HT1080 (cell line): Measurements from ENCODE around the gene GIT2. TPM values are rescaled to one million over a fixed set of nuclear protein-coding genes. Genes with fewer than 3 reads are reported as not detected.
"Not testable (repeated sequence)": the region's sequence is repeated elsewhere in the genome, so short reads cannot be mapped to it uniquely, and the experiment has no call there.

Experiments
- DNase-seq: peaks from one replicate; pipeline ENCODE4 v3.0.0-alpha.2; 2015; ENCODE audit warnings: low read depth
- total RNA-seq: library from RNA; depleted of rRNA; stranded (reverse); fragments of >200 nt; shearing (Covaris generic); gene quantifications from 2 replicates; pipeline ENCODE4 v1.2.3, GENCODE V29; 2014

GIT2 gene
- total RNA-seq, 1 experiment from 2014 or later = 25.0 TPM

DNA sequence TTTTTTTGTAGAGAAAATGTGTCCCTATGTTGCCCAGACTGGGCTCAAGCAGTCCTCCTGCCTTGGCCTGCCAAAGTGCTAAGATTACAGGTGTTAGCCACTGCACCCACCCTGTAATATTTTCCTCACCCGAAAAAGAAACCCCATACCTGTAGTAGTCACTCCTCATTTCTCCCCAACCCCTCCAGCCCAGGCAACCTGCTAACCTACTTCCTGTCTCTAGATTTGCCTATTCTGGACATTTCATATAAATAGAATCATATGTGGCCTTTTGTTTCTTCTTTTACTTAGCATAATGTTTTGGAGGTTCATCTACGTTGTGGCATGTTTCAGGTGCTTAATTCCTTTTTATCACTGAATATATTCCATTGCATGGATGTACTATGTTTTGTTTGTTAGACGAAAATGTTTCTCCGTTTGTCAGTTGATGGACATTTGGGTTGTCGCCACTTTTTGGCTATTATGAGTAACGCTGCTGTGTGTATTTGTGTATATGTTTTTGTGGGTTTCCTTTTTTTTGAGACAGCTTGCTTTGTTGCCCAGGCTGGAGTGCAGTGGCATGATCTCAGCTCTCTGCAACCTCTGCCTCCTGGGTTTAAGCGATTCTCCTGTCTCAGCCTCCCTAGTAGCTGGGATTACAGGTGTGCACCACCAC is 9.3 kb upstream of the GIT2 start:
- no peak for DNase-seq

DNA sequence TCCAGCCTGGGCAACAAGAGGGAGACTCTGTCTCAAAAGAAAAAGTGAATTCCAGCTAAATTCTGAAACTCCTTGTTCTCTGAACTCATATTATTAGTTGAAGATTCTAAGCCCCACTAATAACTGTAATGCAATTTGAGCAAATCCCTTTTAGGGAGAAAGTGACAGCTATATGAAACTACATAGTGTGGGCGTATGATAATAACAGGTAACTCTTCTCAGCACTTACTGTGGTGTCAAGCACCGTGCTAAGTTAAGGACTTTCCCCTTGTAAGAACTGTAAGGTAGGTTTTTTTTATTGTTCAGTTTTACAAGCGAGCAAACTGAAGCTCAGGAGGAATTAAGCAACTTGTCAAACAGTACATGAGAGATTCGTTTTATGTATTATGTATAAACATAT is 8.4 kb upstream of the GIT2 start:
- DNase-seq = no peak

DNA sequence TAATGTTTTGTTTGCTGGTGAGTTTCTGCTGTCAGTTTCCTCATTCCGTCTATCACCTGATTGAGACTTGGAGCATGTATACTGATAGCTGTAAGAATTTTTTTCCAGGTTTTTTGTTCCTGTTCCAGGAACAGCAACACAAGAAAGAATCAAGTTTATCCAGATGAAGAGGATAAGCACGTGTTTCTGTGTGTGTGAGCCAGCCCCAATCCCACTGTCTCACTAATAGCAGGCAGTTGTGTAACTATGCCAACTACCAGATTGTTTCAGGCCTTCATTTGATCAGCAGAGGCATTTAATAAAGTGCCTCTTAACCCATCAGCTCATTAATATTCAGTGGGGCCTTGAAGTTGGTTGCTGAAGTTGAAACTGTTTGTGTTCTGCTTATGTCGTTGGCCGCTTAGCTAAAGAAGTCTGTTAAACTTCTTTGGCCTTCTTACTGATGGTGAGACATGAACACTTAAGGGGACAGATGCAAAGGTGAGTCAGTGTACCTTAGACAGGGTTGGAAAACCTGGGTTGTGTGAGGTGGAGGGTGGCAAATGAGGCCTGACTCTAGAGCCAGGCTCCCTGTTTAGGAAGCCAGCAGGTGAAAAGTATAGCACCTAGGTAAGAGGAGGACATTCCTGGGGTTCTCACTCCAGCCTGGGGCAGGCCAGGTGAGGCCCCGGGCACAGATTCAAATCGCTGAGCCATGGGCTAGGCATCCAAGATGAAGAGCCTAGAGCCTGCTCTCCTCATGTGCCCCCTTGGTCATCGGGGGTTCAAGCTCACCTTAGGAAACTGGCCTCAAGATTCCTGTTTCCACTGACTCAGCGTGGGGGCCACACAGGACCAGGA is 6.7 kb upstream of the GIT2 start:
- DNase-seq = no peak

DNA sequence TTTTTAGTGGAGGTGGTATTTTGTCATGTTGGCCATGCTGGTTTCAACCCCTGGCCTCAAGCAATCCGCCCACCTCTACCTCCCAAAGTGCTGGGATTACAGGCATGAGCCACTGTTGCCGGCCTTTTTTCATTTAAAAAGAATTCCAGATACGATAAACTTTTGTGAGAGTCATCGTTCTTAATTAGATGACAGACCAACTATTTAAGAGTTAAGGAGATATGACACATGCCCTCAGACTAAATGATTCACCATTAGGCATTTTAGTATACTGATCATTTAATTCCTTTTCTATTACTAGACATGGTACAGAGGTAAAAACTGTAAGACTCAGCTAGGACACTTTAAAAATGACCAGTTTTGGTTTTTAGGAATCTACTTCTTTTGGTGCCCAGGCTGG is 5.4 kb upstream of the GIT2 start:
- DNase-seq = peak; percentile 74

DNA sequence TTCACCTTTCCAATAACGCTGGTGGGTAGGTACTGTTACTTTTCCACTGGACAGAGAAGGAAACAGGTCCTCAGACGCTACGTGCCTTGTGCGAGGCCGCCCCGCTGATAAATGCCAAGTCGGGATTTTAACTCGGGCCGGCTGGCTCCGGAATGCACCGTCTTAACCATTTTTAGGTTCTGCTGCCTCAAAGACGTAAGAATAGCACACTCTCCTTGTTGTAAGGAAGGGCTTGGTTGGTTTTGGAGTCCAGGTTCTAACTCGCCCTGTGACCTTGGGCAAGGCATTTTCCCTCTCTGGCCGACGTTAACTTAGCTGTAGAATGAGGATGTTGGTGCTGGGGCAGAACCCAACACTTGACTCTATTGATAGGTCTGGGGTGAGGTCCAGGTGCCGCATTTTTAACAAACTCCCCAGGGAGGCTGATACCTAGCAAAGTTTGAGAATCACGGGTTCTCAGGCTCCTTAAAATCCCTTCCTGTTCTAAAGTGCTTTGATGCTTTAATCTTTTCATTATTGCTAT is 3.9 kb upstream of the GIT2 start:
- DNase-seq = peak; percentile 18

DNA sequence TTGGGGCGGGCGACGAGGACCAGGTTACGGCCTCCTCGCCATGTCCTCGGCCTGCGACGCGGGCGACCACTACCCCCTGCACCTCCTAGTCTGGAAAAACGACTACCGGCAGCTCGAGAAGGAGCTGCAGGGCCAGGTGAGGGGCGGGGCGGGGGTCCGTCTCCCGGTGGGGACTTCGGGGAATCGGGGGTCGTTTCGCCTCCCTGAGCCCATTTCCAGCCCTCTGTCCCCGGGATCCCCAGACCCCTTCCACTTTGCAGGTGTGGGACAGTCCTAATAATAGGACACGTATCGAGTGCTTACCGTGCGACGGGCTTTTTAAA is 3.4 kb upstream of the GIT2 start:
- no peak for DNase-seq

DNA sequence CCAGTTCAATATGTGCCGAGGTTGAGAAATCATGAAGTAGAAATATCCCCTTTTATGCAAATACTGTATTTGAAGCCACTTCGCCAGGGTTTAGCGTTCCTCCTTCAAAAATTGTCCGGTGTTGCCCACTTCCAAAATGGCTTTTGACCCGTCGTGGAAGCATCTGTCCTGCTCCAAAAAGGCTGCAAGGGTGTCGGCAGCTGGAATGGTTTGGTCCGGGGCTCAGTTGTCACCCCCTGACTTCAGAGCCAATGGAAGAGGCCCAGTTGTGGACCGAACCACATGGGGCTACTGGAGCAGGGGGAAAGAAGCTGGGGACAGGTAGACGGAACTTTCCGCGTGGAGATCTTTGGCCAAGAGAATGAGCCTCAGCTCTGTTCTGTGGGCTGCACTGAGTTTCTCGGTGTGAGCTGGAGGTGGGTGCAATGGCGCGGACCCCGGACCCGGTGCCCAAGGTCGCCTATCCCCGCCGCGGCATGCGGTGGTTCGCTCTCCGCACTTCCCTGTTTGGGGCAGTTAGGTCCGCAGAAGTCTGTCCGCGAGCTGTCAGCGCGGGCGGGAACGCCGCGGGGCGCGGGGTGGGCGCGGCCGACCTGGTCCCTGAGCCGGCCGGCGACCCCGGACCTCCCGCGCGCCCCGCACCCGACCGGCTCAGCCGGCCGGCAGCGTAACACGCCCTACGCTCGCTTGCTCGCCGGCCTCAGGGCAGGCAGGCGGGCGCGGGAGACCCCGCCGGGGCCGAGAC is 2.9 kb upstream of the GIT2 start, which contains the start of gene ANKRD13A:
Gene ANKRD13A, plus strand, starts transcription at position 527 of the 745 bp plus-strand sequence. CDS start 259 bp downstream, outside the sequence.
- DNase-seq = peak; percentile 86

DNA sequence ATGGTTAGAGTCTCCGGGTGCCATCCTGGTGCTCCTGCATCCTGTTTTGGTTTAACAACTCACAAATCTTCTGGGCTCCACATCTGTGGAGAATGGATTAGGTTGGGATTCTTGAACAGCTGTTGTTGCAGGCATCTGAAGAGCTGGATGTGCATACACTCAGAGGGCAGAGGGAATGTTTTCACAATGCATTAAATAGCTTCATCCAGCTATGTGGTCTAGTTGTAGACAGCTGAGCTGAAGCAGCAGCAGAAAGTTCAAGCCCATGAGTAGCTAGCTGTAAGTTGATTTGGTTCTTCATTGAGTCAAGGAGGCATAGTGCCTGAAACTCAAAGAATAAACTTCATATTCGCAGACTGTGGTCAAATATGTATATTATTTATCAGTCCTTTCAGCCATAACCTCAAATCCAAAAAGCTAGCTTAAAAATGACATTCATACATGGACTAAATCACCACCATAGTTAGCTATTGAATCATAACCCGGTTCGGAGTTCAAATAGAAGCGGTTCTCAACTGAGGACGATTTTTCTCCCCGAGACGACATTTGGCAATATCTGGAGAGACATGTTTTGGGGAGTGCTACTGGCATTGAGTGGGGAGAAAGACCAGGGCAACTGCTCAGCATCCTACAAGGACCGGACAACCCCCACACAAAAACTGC is 2.2 kb upstream of the GIT2 start:
- DNase-seq = no peak

DNA sequence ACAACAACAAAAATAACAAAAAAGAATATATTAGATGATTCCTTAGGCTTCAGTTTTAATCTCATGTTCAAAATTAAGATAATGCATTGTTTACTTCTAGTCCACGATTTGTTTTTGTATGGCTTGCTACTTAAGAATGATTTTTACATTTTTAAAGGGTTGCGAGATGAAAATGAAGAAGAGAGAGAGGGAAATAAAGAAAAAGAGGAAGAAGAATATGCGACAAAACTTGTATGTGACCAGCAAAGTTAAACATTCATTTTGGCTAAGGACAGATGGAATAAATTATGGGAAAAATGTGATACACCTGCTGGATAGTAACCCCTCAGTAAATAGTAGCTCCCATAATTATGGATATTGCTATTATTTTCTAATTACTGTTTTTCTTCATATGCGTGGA is 1.2 kb upstream of the GIT2 start:
- no peak for DNase-seq

DNA sequence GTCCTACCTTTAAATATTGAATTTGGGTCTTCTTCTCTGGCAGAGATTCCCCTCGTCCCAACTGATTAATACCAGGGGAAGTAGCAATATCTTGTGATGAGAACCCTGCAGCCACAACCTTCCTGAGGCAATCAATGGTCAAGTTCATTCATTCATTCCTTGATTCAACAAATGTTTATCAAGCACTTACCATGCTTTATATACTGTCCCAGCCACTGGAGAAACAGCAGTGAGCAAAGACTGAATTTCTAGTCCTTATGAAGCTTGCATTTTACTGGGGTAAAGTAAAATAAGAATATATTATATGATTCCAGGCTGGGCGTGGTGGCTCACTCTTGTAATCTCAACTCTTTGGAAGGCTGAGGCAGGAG is 300 bp upstream of the GIT2 start:
- DNase-seq = no peak

DNA sequence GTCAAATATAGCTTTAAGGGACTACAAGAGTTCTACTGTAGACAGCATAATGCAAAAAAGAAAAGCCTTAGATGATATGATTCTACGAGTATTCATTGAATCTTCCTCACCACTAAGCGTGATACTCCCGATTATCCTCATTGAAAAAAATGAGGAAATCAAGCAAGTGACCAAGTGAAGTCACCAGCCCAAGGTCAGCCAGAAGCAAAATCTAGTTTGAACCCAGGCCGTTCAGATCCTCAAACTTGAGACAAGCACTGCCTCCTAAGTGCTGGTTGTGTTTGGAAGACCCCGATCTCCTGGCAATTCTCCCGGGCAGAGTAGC is 845 bp downstream of the GIT2 start:
- no peak for DNase-seq

DNA sequence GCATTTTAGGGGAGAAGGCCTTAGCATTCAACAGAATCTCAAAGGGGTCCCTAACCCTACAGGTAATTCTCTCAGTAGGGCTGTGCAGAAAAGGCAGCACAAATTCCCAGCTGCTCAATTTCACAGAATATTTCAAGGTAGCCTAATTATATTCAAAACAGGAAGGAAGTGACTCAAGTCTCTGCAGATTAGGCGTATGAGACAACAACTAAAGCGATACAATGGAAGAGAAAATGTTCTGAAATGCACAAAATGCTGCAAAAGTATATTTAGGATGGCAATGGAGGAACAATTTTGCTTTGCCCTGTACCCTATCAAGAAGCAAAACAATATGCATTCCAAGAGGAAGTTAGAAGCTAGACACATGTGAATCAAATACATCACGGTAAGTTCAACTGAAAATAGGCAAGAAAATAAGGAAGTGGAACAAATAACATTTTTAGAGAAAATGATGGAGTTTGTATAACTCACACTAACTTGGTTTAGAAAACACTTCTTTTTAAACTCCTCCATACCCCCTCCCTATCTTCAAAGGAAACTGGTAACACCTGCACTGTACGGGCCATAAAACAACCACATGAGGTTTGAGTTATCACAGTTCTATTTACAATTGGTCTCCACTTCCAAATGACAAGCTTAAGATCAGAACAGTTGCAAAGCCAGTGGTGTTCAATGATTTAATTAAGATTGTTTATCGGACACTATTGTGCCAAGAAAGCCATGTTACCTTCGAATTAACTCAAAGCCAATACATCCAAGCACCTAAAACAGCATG is 1.6 kb downstream of the GIT2 start:
- DNase-seq = no peak

DNA sequence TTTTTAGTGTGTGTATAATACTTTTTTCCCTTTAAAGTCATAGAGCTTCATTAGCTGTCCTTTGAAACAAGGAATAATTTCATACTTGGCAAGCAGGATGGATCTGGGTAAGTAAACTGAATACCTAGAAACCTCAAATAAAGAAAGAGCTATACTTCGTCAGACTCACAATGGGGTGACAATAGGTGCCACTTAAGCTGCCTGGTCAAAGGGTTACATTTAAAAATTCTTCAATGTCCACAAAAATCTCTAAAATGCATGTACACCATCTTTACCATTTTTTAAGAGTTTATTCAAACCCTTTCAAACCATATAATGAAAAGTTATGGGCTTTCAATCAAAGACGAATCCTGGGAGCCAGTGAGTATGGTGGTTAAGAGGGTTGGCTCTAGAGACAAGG is 3.1 kb downstream of the GIT2 start:
- DNase-seq = no peak

DNA sequence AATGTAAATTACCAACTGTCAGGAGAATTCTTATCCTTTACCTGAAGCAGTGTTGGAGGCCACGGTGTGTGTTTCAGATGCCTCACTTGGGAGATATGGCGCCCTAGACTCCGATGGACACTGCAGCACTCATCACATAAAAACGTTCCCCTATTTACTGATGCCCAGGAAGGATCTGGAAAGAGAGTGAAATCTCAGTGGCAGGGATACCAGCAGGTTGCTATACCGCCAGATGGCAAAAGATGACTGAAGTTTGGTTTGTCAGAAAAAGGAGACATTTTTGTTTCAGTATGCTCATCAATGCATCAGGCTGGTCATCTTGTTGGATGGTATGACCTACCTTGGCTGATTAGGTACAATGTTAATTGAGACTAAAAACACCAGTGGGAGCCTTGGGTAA is 4.6 kb downstream of the GIT2 start:
- no peak for DNase-seq

DNA sequence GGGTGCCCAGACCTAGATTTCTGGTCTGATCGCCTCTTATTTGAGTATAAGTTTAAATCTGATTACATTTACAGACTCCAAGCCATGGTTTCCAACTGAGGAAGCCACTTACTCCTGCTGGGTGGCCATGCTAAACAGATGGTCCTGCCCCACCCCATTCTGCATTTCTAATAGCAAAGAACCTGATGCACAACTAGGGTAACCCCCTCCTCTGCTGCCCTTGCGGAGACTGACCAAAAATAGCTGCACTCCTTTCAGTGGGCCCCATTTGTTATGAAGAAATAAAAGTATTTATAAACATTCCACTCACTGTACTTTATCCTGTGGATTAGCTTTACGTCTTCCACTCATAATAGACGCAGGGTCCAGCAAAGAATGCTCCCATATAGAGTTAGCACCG is 6.8 kb downstream of the GIT2 start:
- no peak for DNase-seq

DNA sequence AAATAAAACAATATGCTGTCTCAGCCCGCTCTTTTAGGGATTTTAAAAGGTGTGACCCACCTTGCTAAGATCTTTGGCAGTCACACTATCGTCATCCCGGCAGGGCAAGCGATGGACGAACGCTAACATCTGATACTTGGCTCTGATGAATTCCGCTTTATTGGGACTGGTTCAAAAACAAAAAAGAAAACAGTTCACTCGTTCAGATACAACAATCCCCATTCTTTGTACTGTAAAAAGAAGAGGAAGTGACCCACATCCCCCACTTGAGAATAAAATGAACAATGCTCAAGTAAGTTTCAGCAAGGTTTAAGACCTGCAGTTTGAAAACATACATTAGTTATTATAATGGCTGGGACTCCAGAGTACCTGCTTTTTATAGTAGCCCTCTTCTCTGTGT is 7.3 kb downstream of the GIT2 start:
- no peak for DNase-seq

DNA sequence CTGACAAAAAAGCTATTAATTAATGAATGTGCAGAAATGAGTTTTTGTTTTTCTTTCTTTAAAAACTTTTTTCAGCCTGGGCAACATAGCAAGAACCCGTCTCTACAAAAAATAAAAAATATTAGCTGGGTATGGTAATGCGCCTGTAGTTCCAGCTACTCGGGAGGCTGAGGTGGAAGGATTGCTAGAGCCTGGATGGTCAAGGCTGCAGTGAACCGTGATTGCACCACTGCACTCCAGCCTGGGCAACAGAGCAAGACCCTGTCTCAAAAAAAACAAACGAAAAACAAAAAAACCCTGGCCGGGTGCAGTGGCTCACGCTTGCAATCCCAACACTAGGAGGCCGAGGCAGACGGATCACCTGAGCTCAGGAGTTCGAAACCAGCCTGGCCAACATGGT is 7.9 kb downstream of the GIT2 start:
- no peak for DNase-seq

DNA sequence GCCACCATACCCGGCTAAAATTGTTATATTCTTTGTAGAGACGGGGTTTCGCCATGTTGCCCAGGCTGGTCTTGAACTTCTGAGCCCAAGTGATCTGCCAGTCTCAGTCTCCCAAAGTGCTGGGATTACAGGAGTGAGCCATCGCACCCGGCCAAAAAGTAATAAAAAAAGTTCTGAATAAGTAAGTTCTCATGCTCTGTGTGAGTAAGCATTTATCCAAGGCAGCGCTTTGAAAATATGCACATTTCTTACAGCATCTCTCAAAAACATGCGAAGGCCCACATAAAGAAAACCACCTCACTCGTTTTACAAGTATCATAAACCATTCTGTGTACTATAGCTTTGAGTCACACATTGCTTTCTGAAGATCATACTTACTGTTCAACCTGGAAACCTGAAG is 8.6 kb downstream of the GIT2 start:
- no peak for DNase-seq

DNA sequence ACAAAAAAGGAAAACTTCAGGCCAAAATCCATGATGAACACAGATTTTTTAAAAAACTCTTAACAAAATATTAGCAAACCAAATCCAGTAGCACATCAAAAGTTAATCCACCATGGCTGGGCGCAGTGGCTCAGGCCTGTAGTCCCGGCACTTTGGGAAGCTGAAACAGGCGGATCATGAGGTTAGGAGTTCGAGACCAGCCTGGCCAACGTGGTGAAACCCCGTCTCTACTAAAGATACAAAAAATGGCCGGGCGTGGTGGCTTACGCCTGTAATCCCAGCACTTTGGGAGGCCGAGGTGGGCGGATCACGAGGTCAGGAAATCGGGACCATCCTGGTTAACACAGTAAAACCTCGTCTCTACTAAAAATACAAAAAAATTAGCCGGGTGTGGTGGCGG is 9.9 kb downstream of the GIT2 start:
- DNase-seq = not testable (repeated sequence)

DNA sequence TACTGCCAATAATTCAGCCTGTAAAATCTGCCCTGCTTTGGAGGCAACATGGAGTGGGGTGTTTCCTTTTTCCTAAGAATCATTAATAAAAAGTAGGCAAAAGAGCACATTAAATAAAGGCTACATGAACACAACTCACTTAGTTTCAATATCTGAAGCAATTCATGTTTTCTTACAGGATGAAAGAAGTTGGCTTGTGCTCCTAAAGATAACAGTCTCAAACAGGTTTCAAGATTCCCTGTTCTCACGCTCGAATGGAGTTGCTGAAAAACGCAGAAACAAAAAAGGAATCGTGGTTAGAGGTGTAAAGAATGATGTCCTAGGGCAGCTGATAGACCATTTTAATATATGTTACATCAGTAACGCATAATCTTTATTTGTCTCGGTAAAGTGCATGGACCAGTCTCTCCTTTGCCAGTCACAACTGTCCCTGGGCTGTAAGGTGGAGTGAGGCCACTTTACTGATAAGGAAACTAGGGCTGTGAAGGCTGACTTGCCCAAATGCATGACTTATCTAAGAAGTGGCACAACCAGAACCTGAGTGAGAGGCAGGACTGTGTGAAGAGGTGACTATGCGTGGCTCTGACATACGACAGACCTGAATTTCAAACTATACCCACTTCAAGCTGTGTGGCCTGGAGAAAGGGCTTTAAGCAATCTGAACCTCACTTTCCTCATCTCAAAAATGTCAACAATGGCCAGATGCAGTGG is 12.6 kb downstream of the GIT2 start:
- DNase-seq = no peak
